HG03097 (cell line): Measurements from ENCODE around the gene INS.

Experiments
- ATAC-seq: cut with Tn5 transposase; IDR thresholded peaks from one replicate; pipeline ENCODE4 v1.9.1; 2021; ENCODE audit not compliant: unreplicated experiment, low FRiP score

Gene INS

GRCh38 chr11:2168286-2169004 is 7.4 kb upstream of the INS start:
- ATAC-seq, result no peak

- no peak for ATAC-seq
These were observed 6.4 kb upstream of the INS start for GRCh38 chr11:2167141-2168045.

GRCh38 chr11:2166091-2166851 is 5.3 kb upstream of the INS start:
- no peak for ATAC-seq

- ATAC-seq, result no peak
These were observed 4.6 kb upstream of the INS start for GRCh38 chr11:2165571-2165970.

GRCh38 chr11:2164861-2165555 is 4.0 kb upstream of the INS start:
- no peak for ATAC-seq

- ATAC-seq, result no peak
These were observed 3.1 kb upstream of the INS start for GRCh38 chr11:2164081-2164480.

- ATAC-seq, result no peak
These were observed 2.5 kb upstream of the INS start for GRCh38 chr11:2163428-2163978.

GRCh38 chr11:2159536-2160413 is 1.2 kb downstream of the INS start:
- ATAC-seq, result no peak

GRCh38 chr11:2158966-2159365 is 2.0 kb downstream of the INS start:
- no peak for ATAC-seq

GRCh38 chr11:2158296-2158737 is 2.7 kb downstream of the INS start:
- ATAC-seq, result no peak

- ATAC-seq, result no peak
These were observed 3.5 kb downstream of the INS start for GRCh38 chr11:2157294-2158040.

GRCh38 chr11:2156416-2157182 is 4.4 kb downstream of the INS start:
- no peak for ATAC-seq

- ATAC-seq, result no peak
These were observed 5.5 kb downstream of the INS start for GRCh38 chr11:2155511-2155910.

GRCh38 chr11:2154889-2155288 is 6.1 kb downstream of the INS start:
- no peak for ATAC-seq

- no peak for ATAC-seq
These were observed 6.8 kb downstream of the INS start for GRCh38 chr11:2154195-2154585.

- no peak for ATAC-seq
These were observed 7.3 kb downstream of the INS start for GRCh38 chr11:2153581-2154194.

GRCh38 chr11:2151500-2152257 is 9.3 kb downstream of the INS start:
- no peak for ATAC-seq
